PC-3 (cell line): ENCODE results near the gene NPTXR. TPM values are rescaled to one million over a fixed set of nuclear protein-coding genes. Genes with fewer than 3 reads are reported as not detected.

Experiments used
- ATAC-seq: fragments of 200-7000 bp; cut with Tn5 transposase; 2 replicates; pipeline ENCODE4 v1.9.1; 2020; ENCODE audit warnings: mild to moderate bottlenecking, moderate library complexity
- BruUV-seq: library from RNA; stranded (reverse); fragments of 400-500 nt; replicated peaks from 2 replicates; lab custom pipeline; 2021; lab: Mats Ljungman, UMichigan
- CTCF ChIA-PET: fragments of 300-600 bp; sonication (Branson Sonifier 250); formaldehyde crosslinking; loops from one replicate; lab custom pipeline; 2022; ENCODE audit warnings: antibody characterized with exemption; lab: Charles Lee
- POLR2A ChIA-PET: fragments of 300-600 bp; sonication (Branson Sonifier 250); formaldehyde crosslinking; loops from one replicate; lab custom pipeline; 2022; ENCODE audit warnings: antibody characterized with exemption; ENCODE audit not compliant: unreplicated experiment; lab: Charles Lee
- DNase-seq: peaks from one replicate; pipeline ENCODE4 v3.0.0-alpha.2; 2015
- H2AFZ ChIP-seq: fragments of 300-600 bp; sonication (generic); 2 replicates; pipeline ENCODE4 v1.6.0; 2016; ENCODE audit warnings: antibody characterized with exemption, low read length
- H3F3A ChIP-seq: fragments of 300-600 bp; sonication (generic); one replicate; pipeline ENCODE4 v1.6.0; 2017; ENCODE audit warnings: antibody characterized with exemption, low read length, control low read depth, mild to moderate bottlenecking; ENCODE audit not compliant: unreplicated experiment
- H3K27ac ChIP-seq: fragments of 300-600 bp; sonication (generic); 2 replicates; pipeline ENCODE4 v1.5.1; 2016; ENCODE audit warnings: mild to moderate bottlenecking, low read length
- H3K27me3 ChIP-seq: fragments of 300-600 bp; sonication (generic); 2 replicates; pipeline ENCODE4 v1.6.1; 2016; ENCODE audit warnings: low read length, mixed read lengths
- H3K36me3 ChIP-seq: fragments of 300-600 bp; sonication (generic); 2 replicates; pipeline ENCODE4 v1.6.1; 2016; ENCODE audit warnings: low read depth, mixed run types, low read length, mixed read lengths
- H3K4me1 ChIP-seq: fragments of 300-600 bp; sonication (generic); 2 replicates; pipeline ENCODE4 v1.5.1; 2016; ENCODE audit warnings: low read length; ENCODE audit not compliant: insufficient read depth
- H3K4me2 ChIP-seq: fragments of 300-600 bp; sonication (generic); 2 replicates; pipeline ENCODE4 v1.6.0; 2016; ENCODE audit warnings: low read length
- H3K4me3 ChIP-seq: fragments of 300-600 bp; sonication (generic); 2 replicates; pipeline ENCODE4 v1.5.1; 2016; ENCODE audit warnings: mild to moderate bottlenecking, low read length, mixed read lengths
- H3K79me2 ChIP-seq: fragments of 300-600 bp; sonication (generic); 2 replicates; pipeline ENCODE4 v1.6.1; 2017; ENCODE audit warnings: low read length, mixed read lengths
- H3K9ac ChIP-seq: fragments of 300-600 bp; sonication (generic); 2 replicates; pipeline ENCODE4 v1.6.0; 2016; ENCODE audit warnings: mild to moderate bottlenecking, low read length
- H3K9me2 ChIP-seq: fragments of 300-600 bp; sonication (generic); replicated peaks from 2 replicates; pipeline ENCODE4 v1.6.1; 2016; ENCODE audit warnings: mixed run types, low read length, mixed read lengths
- H3K9me3 ChIP-seq: fragments of 300-600 bp; sonication (generic); 2 replicates; pipeline ENCODE4 v1.6.1; 2016; ENCODE audit warnings: low read length, mixed read lengths
- H4K20me1 ChIP-seq: fragments of 300-600 bp; sonication (generic); 2 replicates; pipeline ENCODE4 v1.6.1; 2016; ENCODE audit warnings: low read length, mixed read lengths
- CTCF ChIP-seq: fragments of 300-600 bp; sonication (generic); conservative IDR thresholded peaks from 2 replicates; pipeline ENCODE4 v1.5.1; 2017; ENCODE audit warnings: antibody characterized with exemption, low read depth, mild to moderate bottlenecking, low read length
- EZH2 ChIP-seq: fragments of 300-600 bp; sonication (generic); IDR thresholded peaks from one replicate; pipeline ENCODE4 v1.6.1; 2017; ENCODE audit warnings: antibody characterized with exemption, mild to moderate bottlenecking, low read length; ENCODE audit not compliant: unreplicated experiment
- EZH2phosphoT487 ChIP-seq: fragments of 300-600 bp; sonication (generic); IDR thresholded peaks from 2 replicates; pipeline ENCODE4 v1.6.1; 2018; ENCODE audit warnings: mild to moderate bottlenecking, antibody characterized with exemption, low read length, borderline replicate concordance
- intact Hi-C: fragments of 100-400 bp; cut with micrococcal nuclease; formaldehyde crosslinking; loops from 2 replicates; pipeline ENCODE4 v1.9.0; 2023
- total RNA-seq: library from RNA; depleted of rRNA; stranded (reverse); fragments of >200 nt; gene quantifications from 2 replicates; pipeline ENCODE4 v1.2.3, GENCODE V29; 2014

NPTXR gene
- total RNA-seq, 1 experiment from 2014 or later: 2.8 TPM

GRCh38 chr22:38881464-38881871, 37.6 kb upstream of the NPTXR start:
- DNase-seq (peak; percentile 21), ATAC-seq (no peak)
- Histone ChIP-seq H3F3A (no peaks in the 10 kb centered on the region), H3K27me3 (no peaks in the 10 kb centered on the region), H3K27ac (no peak overlapping the region), H3K4me3 (no peak overlapping the region), H3K4me1 (no peaks in the 10 kb centered on the region), H3K4me2 (0 out of 2 replicates have a peak overlapping the region, but pooled peaks have one; percentile 31), H4K20me1 (no peaks in the 10 kb centered on the region), H3K36me3 (no peaks in the 10 kb centered on the region), H3K9me3 (no peaks in the 10 kb centered on the region), H3K79me2 (no peaks in the 10 kb centered on the region), H3K9me2 (no peaks in the 10 kb centered on the region), H2AFZ (no peak overlapping the region), H3K9ac (no peak overlapping the region)
- ChIA-PET CTCF (no interaction called here), POLR2A (no interaction called here)
- TF ChIP-seq EZH2phosphoT487 (no peak), EZH2 (no peak), CTCF (no peak)
- no TSS peak for BruUV-seq
- intact Hi-C loops: no loop called here

- TF ChIP-seq EZH2 (no peak), EZH2phosphoT487 (no peak), CTCF (no peak)
- Histone ChIP-seq H3K4me3 (no peak overlapping the region), H3K9ac (no peak overlapping the region), H3K4me2 (no peak overlapping the region), H3K27ac (no peak overlapping the region), H4K20me1 (no peaks in the 10 kb centered on the region), H3K9me2 (no peaks in the 10 kb centered on the region), H3K27me3 (no peaks in the 10 kb centered on the region), H3K79me2 (no peaks in the 10 kb centered on the region), H2AFZ (no peak overlapping the region), H3K9me3 (no peaks in the 10 kb centered on the region), H3K36me3 (no peaks in the 10 kb centered on the region), H3K4me1 (no peaks in the 10 kb centered on the region), H3F3A (no peaks in the 10 kb centered on the region)
- intact Hi-C loops: no loop called here
- ChIA-PET CTCF (no interaction called here), POLR2A (no interaction called here)
- ATAC-seq (no peak), DNase-seq (no peak)
- BruUV-seq: no TSS peak
These were observed 36.1 kb upstream of the NPTXR start for GRCh38 chr22:38879961-38880360.

GRCh38 chr22:38879108-38879729, 35.4 kb upstream of the NPTXR start:
- no peaks in the 10 kb centered on the region for H3K36me3 ChIP-seq
- H3K9ac ChIP-seq: no peak overlapping the region
- H3K9me2 ChIP-seq: no peaks in the 10 kb centered on the region
- no peak for TF ChIP-seq CTCF
- TF ChIP-seq EZH2: no peak
- H3K9me3 ChIP-seq: no peaks in the 10 kb centered on the region
- DNase-seq (no peak), ATAC-seq (no peak)
- H2AFZ ChIP-seq: no peak overlapping the region
- no peak overlapping the region for H3K27ac ChIP-seq
- no peak overlapping the region for H3K4me3 ChIP-seq
- H4K20me1 ChIP-seq: no peaks in the 10 kb centered on the region
- H3F3A ChIP-seq: no peaks in the 10 kb centered on the region
- ChIA-PET POLR2A (no interaction called here), CTCF (no interaction called here)
- H3K4me1 ChIP-seq: 0 out of 2 replicates have a peak, but pooled peaks cover under 1% of the 10 kb centered on the region
- no TSS peak for BruUV-seq
- no peak overlapping the region for H3K4me2 ChIP-seq
- intact Hi-C loops: no loop called here
- H3K27me3 ChIP-seq: no peaks in the 10 kb centered on the region
- H3K79me2 ChIP-seq: no peaks in the 10 kb centered on the region
